ENCODE results near the gene OR51E2. TPM values are rescaled to one million over a fixed set of nuclear protein-coding genes. Genes with fewer than 3 reads are reported as not detected.

OR51E2 gene
- total RNA-seq, 1 experiment from 2014 or later = not detected

DNA sequence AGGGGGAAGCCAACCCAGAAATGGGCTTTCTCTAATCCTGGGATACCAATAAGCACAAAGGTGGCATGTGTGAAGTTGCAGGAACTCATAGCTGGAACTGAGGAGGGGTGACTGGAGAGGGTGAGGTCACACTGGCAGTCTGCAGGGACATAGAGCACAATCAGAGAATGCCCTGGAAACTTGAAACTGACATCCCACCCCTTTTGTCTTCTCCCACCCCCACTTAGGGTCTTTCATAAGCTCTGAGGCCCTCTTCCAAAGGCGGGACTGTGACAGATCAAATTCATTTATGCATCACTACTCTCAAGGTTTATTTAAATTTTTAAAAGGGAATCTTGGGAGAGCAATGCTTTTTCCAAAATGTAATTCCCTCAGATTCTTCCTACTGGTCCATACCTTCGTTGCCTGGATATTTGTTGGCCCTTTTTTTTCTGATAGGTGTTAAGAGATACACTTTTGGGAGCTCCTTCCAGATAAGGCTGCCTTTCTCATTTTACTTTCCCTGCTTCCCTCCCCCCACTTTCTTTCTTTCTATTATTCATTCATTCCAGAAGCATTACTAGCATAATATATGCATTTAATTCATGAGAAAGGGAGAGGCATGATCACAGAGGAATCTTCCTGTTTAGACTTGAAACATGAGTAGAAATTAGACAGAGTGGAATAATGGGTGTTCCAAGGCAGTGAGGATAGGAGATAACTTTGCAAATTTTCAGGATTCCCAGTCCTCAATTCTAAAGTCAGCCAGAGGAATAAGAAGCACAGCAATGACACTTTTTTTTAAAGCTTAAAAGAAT is 14.8 kb downstream of the OR51E2 start (continued):
- TF ChIP-seq, protein P1, sequence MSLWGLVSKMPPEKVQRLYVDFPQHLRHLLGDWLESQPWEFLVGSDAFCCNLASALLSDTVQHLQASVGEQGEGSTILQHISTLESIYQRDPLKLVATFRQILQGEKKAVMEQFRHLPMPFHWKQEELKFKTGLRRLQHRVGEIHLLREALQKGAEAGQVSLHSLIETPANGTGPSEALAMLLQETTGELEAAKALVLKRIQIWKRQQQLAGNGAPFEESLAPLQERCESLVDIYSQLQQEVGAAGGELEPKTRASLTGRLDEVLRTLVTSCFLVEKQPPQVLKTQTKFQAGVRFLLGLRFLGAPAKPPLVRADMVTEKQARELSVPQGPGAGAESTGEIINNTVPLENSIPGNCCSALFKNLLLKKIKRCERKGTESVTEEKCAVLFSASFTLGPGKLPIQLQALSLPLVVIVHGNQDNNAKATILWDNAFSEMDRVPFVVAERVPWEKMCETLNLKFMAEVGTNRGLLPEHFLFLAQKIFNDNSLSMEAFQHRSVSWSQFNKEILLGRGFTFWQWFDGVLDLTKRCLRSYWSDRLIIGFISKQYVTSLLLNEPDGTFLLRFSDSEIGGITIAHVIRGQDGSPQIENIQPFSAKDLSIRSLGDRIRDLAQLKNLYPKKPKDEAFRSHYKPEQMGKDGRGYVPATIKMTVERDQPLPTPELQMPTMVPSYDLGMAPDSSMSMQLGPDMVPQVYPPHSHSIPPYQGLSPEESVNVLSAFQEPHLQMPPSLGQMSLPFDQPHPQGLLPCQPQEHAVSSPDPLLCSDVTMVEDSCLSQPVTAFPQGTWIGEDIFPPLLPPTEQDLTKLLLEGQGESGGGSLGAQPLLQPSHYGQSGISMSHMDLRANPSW (CRISPR knock-in tag; conservative IDR thresholded peaks at IDR 0.05; ENCODE audit: low read depth) = no peak

DNA sequence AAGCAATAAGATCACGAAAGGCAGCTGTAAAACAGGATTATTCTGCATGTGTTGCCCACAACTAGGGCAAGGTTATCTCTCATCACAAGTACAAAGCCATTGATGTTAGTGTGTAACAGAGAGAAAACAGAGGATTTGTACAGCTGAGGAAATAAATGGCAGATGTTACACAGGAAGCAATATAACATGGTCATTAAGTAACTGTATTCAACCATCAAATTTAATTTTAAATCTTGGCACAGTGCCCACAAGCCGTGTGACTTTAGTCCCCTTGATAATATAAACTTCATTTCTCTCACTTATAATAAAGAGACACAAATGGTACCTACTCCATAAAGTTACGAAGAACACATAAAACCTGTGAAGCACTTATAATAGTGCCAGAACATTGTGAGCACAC is 17.3 kb downstream of the OR51E2 start:
- Mint-ChIP-seq H3K27ac (no peak overlapping the region), H3K4me3 (no peak overlapping the region), H3K36me3 (no peaks in the 10 kb centered on the region), H3K27me3 (ENCODE audit: low read depth) (no peaks in the 10 kb centered on the region), H3K4me1 (no peaks in the 10 kb centered on the region), H3K9me3 (no peaks in the 10 kb centered on the region)
- ChIA-PET POLR2A (no interaction called here), CTCF (no interaction called here)
- TF ChIP-seq ZNF138 (CRISPR knock-in tag; conservative IDR thresholded peaks at IDR 0.05) (no peak), ZNF416 (CRISPR knock-in tag; IDR thresholded peaks at IDR 0.05) (no peak), TEAD1 (CRISPR knock-in tag; IDR thresholded peaks at IDR 0.05) (no peak), GRHL2 (CRISPR knock-in tag; IDR thresholded peaks at IDR 0.05; ENCODE audit: insufficient replicate concordance, severe bottlenecking) (no peak), EMX1 (CRISPR knock-in tag; IDR thresholded peaks at IDR 0.05) (no peak), ZNF121 (CRISPR knock-in tag; IDR thresholded peaks at IDR 0.05) (no peak), ZNF219 (CRISPR knock-in tag; IDR thresholded peaks at IDR 0.05; ENCODE audit: borderline replicate concordance) (no peak)
- TF ChIP-seq, protein P2, sequence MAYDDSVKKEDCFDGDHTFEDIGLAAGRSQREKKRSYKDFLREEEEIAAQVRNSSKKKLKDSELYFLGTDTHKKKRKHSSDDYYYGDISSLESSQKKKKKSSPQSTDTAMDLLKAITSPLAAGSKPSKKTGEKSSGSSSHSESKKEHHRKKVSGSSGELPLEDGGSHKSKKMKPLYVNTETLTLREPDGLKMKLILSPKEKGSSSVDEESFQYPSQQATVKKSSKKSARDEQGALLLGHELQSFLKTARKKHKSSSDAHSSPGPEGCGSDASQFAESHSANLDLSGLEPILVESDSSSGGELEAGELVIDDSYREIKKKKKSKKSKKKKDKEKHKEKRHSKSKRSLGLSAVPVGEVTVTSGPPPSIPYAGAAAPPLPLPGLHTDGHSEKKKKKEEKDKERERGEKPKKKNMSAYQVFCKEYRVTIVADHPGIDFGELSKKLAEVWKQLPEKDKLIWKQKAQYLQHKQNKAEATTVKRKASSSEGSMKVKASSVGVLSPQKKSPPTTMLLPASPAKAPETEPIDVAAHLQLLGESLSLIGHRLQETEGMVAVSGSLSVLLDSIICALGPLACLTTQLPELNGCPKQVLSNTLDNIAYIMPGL (CRISPR knock-in tag; IDR thresholded peaks at IDR 0.05) = no peak
- TF ChIP-seq, protein P3, sequence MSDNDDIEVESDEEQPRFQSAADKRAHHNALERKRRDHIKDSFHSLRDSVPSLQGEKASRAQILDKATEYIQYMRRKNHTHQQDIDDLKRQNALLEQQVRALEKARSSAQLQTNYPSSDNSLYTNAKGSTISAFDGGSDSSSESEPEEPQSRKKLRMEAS (CRISPR knock-in tag; IDR thresholded peaks at IDR 0.05) = no peak
- TF ChIP-seq, protein P4, sequence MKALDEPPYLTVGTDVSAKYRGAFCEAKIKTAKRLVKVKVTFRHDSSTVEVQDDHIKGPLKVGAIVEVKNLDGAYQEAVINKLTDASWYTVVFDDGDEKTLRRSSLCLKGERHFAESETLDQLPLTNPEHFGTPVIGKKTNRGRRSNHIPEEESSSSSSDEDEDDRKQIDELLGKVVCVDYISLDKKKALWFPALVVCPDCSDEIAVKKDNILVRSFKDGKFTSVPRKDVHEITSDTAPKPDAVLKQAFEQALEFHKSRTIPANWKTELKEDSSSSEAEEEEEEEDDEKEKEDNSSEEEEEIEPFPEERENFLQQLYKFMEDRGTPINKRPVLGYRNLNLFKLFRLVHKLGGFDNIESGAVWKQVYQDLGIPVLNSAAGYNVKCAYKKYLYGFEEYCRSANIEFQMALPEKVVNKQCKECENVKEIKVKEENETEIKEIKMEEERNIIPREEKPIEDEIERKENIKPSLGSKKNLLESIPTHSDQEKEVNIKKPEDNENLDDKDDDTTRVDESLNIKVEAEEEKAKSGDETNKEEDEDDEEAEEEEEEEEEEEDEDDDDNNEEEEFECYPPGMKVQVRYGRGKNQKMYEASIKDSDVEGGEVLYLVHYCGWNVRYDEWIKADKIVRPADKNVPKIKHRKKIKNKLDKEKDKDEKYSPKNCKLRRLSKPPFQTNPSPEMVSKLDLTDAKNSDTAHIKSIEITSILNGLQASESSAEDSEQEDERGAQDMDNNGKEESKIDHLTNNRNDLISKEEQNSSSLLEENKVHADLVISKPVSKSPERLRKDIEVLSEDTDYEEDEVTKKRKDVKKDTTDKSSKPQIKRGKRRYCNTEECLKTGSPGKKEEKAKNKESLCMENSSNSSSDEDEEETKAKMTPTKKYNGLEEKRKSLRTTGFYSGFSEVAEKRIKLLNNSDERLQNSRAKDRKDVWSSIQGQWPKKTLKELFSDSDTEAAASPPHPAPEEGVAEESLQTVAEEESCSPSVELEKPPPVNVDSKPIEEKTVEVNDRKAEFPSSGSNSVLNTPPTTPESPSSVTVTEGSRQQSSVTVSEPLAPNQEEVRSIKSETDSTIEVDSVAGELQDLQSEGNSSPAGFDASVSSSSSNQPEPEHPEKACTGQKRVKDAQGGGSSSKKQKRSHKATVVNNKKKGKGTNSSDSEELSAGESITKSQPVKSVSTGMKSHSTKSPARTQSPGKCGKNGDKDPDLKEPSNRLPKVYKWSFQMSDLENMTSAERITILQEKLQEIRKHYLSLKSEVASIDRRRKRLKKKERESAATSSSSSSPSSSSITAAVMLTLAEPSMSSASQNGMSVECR (CRISPR knock-in tag; IDR thresholded peaks at IDR 0.05; ENCODE audit: borderline replicate concordance) = no peak
- TF ChIP-seq, protein P5, sequence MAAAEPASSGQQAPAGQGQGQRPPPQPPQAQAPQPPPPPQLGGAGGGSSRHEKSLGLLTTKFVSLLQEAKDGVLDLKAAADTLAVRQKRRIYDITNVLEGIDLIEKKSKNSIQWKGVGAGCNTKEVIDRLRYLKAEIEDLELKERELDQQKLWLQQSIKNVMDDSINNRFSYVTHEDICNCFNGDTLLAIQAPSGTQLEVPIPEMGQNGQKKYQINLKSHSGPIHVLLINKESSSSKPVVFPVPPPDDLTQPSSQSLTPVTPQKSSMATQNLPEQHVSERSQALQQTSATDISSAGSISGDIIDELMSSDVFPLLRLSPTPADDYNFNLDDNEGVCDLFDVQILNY (CRISPR knock-in tag; IDR thresholded peaks at IDR 0.05) = no peak
- DNase-seq (ENCODE audit: low spot score) = no peak
- ATAC-seq = no peak

DNA sequence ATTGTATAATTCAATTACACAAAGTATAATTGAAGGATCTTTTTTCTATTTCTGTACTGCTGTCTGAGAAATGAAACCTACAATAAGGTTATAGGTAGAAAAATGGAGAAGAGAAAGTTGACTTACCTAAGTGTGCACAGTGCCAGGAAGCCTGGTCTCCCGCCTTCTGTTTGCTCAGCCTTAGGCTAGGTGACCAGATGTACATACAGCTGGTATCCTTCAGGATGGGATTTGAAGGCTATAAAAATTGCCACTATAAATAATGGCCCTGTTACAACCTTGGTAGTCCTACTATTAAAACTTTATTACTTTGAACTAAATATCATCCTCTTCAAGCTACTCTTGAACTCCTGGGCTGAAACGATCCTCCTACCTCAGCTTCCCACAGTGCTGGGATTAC is 19.7 kb downstream of the OR51E2 start:
- H3K4me1 Mint-ChIP-seq = no peaks in the 10 kb centered on the region
- ATAC-seq (no peak), DNase-seq (ENCODE audit: low spot score) (no peak)
- H3K27ac Mint-ChIP-seq = no peak overlapping the region
- no peaks in the 10 kb centered on the region for H3K36me3 Mint-ChIP-seq
- no peaks in the 10 kb centered on the region for H3K9me3 Mint-ChIP-seq
- POLR2A ChIA-PET = no interaction called here
- CTCF ChIA-PET = no interaction called here
- no peak overlapping the region for H3K4me3 Mint-ChIP-seq
- H3K27me3 Mint-ChIP-seq (ENCODE audit: low read depth) = no peaks in the 10 kb centered on the region
- TF ChIP-seq ZNF138 (CRISPR knock-in tag; conservative IDR thresholded peaks at IDR 0.05) (no peak), SMAD3 (CRISPR knock-in tag; IDR thresholded peaks at IDR 0.05; ENCODE audit: borderline replicate concordance) (no peak), ZNF423 (CRISPR knock-in tag; IDR thresholded peaks at IDR 0.05) (no peak), IRF2 (CRISPR knock-in tag; IDR thresholded peaks at IDR 0.05; ENCODE audit: borderline replicate concordance, low read depth) (no peak), RELA (CRISPR knock-in tag; IDR thresholded peaks at IDR 0.05; ENCODE audit: borderline replicate concordance) (no peak), NFYB (CRISPR knock-in tag; conservative IDR thresholded peaks at IDR 0.05; ENCODE audit: low read depth) (no peak), TEAD1 (CRISPR knock-in tag; IDR thresholded peaks at IDR 0.05) (no peak), SP1 (CRISPR knock-in tag; conservative IDR thresholded peaks at IDR 0.05) (no peak), TCF7 (CRISPR knock-in tag; IDR thresholded peaks at IDR 0.05; ENCODE audit: low read depth) (no peak)
- TF ChIP-seq, protein P2 (CRISPR knock-in tag; IDR thresholded peaks at IDR 0.05) = no peak
- TF ChIP-seq, protein P6, sequence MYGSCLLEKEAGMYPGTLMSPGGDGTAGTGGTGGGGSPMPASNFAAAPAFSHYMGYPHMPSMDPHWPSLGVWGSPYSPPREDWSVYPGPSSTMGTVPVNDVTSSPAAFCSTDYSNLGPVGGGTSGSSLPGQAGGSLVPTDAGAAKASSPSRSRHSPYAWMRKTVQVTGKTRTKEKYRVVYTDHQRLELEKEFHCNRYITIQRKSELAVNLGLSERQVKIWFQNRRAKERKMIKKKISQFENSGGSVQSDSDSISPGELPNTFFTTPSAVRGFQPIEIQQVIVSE (CRISPR knock-in tag; IDR thresholded peaks at IDR 0.05; ENCODE audit: borderline replicate concordance) = no peak

Data from WTC11 (cell line).